SK-N-MC (cell line): Measurements from ENCODE around the gene CCDC187.

Experiments used
- EZH2 ChIP-seq: fragments of 200-600 bp; sonication (generic); IDR thresholded peaks from one replicate; pipeline ENCODE4 v1.6.1; 2017; ENCODE audit warnings: antibody characterized with exemption
- FOXP2 ChIP-seq: optimal IDR thresholded peaks from 2 replicates; pipeline ENCODE3; 2011; ENCODE audit warnings: mild to moderate bottlenecking, moderate library complexity; ENCODE audit not compliant: insufficient read depth; ENCODE audit errors: extremely low read length, control extremely low read depth
- POLR2AphosphoS5 ChIP-seq: IDR thresholded peaks from 2 replicates; pipeline ENCODE4 v1.6.1; 2012; ENCODE audit warnings: mild to moderate bottlenecking, low read depth, low read length, borderline replicate concordance

- TF ChIP-seq EZH2 (no peak), POLR2AphosphoS5 (no peak), FOXP2 (no peak)
Measured at GRCh38 chr9:136316271-136316751, 12.4 kb upstream of the CCDC187 start.
